ENCODE results near the gene KCMF1. TPM values are rescaled to one million over a fixed set of nuclear protein-coding genes. Genes with fewer than 3 reads are reported as not detected.

KCMF1 gene
- total and polyA plus RNA-seq, 10 of the 15 experiments (the other 5 are each of a cell fraction or from before 2014, with no cell fraction given), result 8.4 to 124 (median 43.0) TPM

DNA sequence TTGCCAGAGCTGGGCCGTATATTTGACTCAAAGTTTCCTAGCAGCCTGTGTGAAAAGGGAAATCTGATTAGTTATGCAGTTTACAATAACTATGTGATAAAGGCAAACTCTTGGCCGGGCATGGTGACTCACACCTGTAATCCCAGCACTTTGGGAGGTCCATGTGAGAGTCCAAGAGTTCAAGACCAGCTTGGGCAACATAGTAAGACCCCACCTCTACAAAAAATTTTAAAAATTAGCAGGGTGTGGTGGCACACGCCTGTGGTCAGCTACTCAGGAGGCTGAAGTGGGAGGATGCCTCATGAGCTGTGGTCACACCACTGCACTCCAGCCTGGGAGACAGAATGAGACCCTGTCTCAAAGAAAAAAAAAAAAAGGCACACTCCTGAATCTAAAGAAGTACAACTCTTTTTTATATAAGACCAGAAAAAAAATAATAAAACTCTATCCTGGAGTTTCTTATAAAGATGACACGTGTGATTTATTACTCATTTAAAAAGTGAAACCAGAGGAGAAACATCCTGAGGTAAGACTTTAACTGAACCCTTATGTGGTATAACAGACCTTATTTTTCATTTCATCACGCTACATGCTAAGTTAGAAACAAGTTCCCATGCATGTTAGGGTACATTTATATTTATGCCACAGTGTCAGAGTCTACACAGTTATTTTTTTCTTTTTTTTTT lies 32.6 kb upstream of the KCMF1 start (continued):
- TF ChIP-seq, protein P1, sequence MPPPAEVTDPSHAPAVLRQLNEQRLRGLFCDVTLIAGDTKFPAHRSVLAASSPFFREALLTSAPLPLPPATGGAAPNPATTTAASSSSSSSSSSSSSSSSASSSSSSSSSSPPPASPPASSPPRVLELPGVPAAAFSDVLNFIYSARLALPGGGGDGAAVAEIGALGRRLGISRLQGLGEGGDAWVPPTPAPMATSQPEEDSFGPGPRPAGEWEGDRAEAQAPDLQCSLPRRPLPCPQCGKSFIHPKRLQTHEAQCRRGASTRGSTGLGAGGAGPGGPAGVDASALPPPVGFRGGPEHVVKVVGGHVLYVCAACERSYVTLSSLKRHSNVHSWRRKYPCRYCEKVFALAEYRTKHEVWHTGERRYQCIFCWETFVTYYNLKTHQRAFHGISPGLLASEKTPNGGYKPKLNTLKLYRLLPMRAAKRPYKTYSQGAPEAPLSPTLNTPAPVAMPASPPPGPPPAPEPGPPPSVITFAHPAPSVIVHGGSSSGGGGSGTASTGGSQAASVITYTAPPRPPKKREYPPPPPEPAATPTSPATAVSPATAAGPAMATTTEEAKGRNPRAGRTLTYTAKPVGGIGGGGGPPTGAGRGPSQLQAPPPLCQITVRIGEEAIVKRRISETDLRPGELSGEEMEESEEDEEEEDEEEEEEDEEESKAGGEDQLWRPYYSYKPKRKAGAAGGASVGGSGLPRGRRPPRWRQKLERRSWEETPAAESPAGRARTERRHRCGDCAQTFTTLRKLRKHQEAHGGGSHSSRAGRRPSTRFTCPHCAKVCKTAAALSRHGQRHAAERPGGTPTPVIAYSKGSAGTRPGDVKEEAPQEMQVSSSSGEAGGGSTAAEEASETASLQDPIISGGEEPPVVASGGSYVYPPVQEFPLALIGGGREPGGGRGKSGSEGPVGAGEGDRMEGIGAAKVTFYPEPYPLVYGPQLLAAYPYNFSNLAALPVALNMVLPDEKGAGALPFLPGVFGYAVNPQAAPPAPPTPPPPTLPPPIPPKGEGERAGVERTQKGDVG (CRISPR knock-in tag; IDR thresholded peaks at IDR 0.05), result no peak
- TF ChIP-seq ZBED1 (IDR thresholded peaks at IDR 0.05; ENCODE audit: borderline replicate concordance), result no peak; the same call in 1 of the 2 replicates
- no peak for TF ChIP-seq ASH2L (IDR thresholded peaks at IDR 0.05; ENCODE audit: borderline replicate concordance, low read depth)
- TF ChIP-seq, protein P2, sequence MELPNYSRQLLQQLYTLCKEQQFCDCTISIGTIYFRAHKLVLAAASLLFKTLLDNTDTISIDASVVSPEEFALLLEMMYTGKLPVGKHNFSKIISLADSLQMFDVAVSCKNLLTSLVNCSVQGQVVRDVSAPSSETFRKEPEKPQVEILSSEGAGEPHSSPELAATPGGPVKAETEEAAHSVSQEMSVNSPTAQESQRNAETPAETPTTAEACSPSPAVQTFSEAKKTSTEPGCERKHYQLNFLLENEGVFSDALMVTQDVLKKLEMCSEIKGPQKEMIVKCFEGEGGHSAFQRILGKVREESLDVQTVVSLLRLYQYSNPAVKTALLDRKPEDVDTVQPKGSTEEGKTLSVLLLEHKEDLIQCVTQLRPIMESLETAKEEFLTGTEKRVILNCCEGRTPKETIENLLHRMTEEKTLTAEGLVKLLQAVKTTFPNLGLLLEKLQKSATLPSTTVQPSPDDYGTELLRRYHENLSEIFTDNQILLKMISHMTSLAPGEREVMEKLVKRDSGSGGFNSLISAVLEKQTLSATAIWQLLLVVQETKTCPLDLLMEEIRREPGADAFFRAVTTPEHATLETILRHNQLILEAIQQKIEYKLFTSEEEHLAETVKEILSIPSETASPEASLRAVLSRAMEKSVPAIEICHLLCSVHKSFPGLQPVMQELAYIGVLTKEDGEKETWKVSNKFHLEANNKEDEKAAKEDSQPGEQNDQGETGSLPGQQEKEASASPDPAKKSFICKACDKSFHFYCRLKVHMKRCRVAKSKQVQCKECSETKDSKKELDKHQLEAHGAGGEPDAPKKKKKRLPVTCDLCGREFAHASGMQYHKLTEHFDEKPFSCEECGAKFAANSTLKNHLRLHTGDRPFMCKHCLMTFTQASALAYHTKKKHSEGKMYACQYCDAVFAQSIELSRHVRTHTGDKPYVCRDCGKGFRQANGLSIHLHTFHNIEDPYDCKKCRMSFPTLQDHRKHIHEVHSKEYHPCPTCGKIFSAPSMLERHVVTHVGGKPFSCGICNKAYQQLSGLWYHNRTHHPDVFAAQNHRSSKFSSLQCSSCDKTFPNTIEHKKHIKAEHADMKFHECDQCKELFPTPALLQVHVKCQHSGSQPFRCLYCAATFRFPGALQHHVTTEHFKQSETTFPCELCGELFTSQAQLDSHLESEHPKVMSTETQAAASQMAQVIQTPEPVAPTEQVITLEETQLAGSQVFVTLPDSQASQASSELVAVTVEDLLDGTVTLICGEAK (IDR thresholded peaks at IDR 0.05; ENCODE audit: borderline replicate concordance), result no peak
- TF ChIP-seq, protein P3, sequence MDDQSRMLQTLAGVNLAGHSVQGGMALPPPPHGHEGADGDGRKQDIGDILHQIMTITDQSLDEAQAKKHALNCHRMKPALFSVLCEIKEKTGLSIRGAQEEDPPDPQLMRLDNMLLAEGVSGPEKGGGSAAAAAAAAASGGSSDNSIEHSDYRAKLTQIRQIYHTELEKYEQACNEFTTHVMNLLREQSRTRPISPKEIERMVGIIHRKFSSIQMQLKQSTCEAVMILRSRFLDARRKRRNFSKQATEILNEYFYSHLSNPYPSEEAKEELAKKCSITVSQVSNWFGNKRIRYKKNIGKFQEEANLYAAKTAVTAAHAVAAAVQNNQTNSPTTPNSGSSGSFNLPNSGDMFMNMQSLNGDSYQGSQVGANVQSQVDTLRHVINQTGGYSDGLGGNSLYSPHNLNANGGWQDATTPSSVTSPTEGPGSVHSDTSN (IDR thresholded peaks at IDR 0.05; ENCODE audit: insufficient replicate concordance, low read depth, low read length), result no peak
- no peak for TF ChIP-seq SMAD1 (IDR thresholded peaks at IDR 0.05; ENCODE audit: low read depth, partially characterized antibody)
- TF ChIP-seq, protein P4, sequence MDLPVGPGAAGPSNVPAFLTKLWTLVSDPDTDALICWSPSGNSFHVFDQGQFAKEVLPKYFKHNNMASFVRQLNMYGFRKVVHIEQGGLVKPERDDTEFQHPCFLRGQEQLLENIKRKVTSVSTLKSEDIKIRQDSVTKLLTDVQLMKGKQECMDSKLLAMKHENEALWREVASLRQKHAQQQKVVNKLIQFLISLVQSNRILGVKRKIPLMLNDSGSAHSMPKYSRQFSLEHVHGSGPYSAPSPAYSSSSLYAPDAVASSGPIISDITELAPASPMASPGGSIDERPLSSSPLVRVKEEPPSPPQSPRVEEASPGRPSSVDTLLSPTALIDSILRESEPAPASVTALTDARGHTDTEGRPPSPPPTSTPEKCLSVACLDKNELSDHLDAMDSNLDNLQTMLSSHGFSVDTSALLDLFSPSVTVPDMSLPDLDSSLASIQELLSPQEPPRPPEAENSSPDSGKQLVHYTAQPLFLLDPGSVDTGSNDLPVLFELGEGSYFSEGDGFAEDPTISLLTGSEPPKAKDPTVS (IDR thresholded peaks at IDR 0.05; ENCODE audit: low read depth, low read length), result no peak
- no peak for TF ChIP-seq FOXK2 (IDR thresholded peaks at IDR 0.05)
- TF ChIP-seq, protein P5, sequence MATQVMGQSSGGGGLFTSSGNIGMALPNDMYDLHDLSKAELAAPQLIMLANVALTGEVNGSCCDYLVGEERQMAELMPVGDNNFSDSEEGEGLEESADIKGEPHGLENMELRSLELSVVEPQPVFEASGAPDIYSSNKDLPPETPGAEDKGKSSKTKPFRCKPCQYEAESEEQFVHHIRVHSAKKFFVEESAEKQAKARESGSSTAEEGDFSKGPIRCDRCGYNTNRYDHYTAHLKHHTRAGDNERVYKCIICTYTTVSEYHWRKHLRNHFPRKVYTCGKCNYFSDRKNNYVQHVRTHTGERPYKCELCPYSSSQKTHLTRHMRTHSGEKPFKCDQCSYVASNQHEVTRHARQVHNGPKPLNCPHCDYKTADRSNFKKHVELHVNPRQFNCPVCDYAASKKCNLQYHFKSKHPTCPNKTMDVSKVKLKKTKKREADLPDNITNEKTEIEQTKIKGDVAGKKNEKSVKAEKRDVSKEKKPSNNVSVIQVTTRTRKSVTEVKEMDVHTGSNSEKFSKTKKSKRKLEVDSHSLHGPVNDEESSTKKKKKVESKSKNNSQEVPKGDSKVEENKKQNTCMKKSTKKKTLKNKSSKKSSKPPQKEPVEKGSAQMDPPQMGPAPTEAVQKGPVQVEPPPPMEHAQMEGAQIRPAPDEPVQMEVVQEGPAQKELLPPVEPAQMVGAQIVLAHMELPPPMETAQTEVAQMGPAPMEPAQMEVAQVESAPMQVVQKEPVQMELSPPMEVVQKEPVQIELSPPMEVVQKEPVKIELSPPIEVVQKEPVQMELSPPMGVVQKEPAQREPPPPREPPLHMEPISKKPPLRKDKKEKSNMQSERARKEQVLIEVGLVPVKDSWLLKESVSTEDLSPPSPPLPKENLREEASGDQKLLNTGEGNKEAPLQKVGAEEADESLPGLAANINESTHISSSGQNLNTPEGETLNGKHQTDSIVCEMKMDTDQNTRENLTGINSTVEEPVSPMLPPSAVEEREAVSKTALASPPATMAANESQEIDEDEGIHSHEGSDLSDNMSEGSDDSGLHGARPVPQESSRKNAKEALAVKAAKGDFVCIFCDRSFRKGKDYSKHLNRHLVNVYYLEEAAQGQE (IDR thresholded peaks at IDR 0.05; ENCODE audit: low read depth, low read length), result no peak
- no peak for TF ChIP-seq POLR2A (IDR thresholded peaks at IDR 0.05; ENCODE audit: low read depth, low read length)
- 0 out of 2 replicates have a peak, but pooled peaks have one; percentile 5 for TF ChIP-seq PAX5 (IDR thresholded peaks at IDR 0.05; ENCODE audit: borderline replicate concordance, low read depth, low read length)
- no peak for TF ChIP-seq RELA (IDR thresholded peaks at IDR 0.05; ENCODE audit: borderline replicate concordance, partially characterized antibody)
- TF ChIP-seq IKZF1 (conservative IDR thresholded peaks at IDR 0.05), result peak; percentile 27; the same call in 1 of the 2 replicates
- TF ChIP-seq MTA3 (IDR thresholded peaks at IDR 0.05; ENCODE audit: borderline replicate concordance, low read length), result no peak
